Neural progenitor cell (in vitro differentiated cells): Measurements from ENCODE around the gene ZGPAT. TPM values are rescaled to one million over a fixed set of nuclear protein-coding genes. Genes with fewer than 3 reads are reported as not detected.

ENCODE experiments used
- DNase-seq: peaks from one replicate; pipeline ENCODE4 v3.0.0-alpha.2; 2016; ENCODE audit warnings: low spot score
- H2AFZ ChIP-seq: fragments of 200-600 bp; sonication (generic); replicated peaks from 2 replicates; pipeline ENCODE4 v1.6.1; 2016; ENCODE audit warnings: antibody characterized with exemption
- H3F3A ChIP-seq: fragments of 200-600 bp; sonication (generic); 2 replicates; pipeline ENCODE4 v1.6.1; 2016; ENCODE audit warnings: antibody characterized with exemption, low read depth
- H3K27ac ChIP-seq: fragments of 200-600 bp; sonication (generic); 2 replicates; pipeline ENCODE4 v1.5.1; 2016; ENCODE audit warnings: mild to moderate bottlenecking
- H3K27me3 ChIP-seq: fragments of 200-600 bp; sonication (generic); 2 replicates; pipeline ENCODE4 v1.6.1; 2016; ENCODE audit warnings: mild to moderate bottlenecking, moderate library complexity
- H3K36me3 ChIP-seq: fragments of 200-600 bp; sonication (generic); 2 replicates; pipeline ENCODE4 v1.5.1; 2016
- H3K4me1 ChIP-seq: fragments of 200-600 bp; sonication (generic); 2 replicates; pipeline ENCODE4 v1.6.1; 2016; ENCODE audit warnings: mixed run types
- H3K4me2 ChIP-seq: fragments of 200-600 bp; sonication (generic); 2 replicates; pipeline ENCODE4 v1.6.1; 2016
- H3K4me3 ChIP-seq: fragments of 200-600 bp; sonication (generic); 2 replicates; pipeline ENCODE4 v1.5.1; 2016
- H3K79me2 ChIP-seq: fragments of 200-600 bp; sonication (generic); 2 replicates; pipeline ENCODE4 v1.6.1; 2016; ENCODE audit warnings: low read depth
- H3K9ac ChIP-seq: fragments of 200-600 bp; sonication (generic); 2 replicates; pipeline ENCODE4 v1.6.1; 2016
- H3K9me3 ChIP-seq: fragments of 200-600 bp; sonication (generic); 2 replicates; pipeline ENCODE4 v1.5.1; 2016; ENCODE audit warnings: low read depth
- H4K20me1 ChIP-seq: fragments of 200-600 bp; sonication (generic); 2 replicates; pipeline ENCODE4 v1.6.1; 2016; ENCODE audit warnings: low read depth
- H3K27ac Mint-ChIP-seq: 3 replicates; pipeline ENCODE4 v1.8.0; 2021; ENCODE audit warnings: mixed read lengths
- H3K27me3 Mint-ChIP-seq: 2 replicates; pipeline ENCODE4 v1.8.0; 2022; ENCODE audit warnings: low read depth, mild to moderate bottlenecking, inconsistent platforms, moderate library complexity, mixed read lengths; ENCODE audit not compliant: insufficient read depth
- H3K36me3 Mint-ChIP-seq: 3 replicates; pipeline ENCODE4 v1.8.0; 2021; ENCODE audit warnings: mixed read lengths
- H3K4me1 Mint-ChIP-seq: 3 replicates; pipeline ENCODE4 v1.8.0; 2021; ENCODE audit warnings: mixed read lengths
- H3K4me3 Mint-ChIP-seq: 3 replicates; pipeline ENCODE4 v1.8.0; 2021; ENCODE audit warnings: mild to moderate bottlenecking, moderate library complexity, mixed read lengths
- H3K9me3 Mint-ChIP-seq: 3 replicates; pipeline ENCODE4 v1.8.0; 2020; ENCODE audit warnings: mixed read lengths
- CTCF ChIP-seq: fragments of 200-600 bp; sonication (generic); IDR thresholded peaks from 2 replicates; pipeline ENCODE4 v1.5.1; 2017; ENCODE audit warnings: antibody characterized with exemption, mild to moderate bottlenecking
- EZH2 ChIP-seq: fragments of 200-600 bp; sonication (generic); IDR thresholded peaks from 2 replicates; pipeline ENCODE4 v1.6.1; 2017; ENCODE audit warnings: antibody characterized with exemption, mild to moderate bottlenecking, moderate library complexity
- EZH2phosphoT487 ChIP-seq: fragments of 200-600 bp; sonication (generic); IDR thresholded peaks from 2 replicates; pipeline ENCODE4 v1.6.1; 2017; ENCODE audit warnings: antibody characterized with exemption
- total RNA-seq: library from RNA; depleted of rRNA; stranded (reverse); fragments of >200 nt; gene quantifications from 2 replicates; pipeline ENCODE4 v1.2.3, GENCODE V29; 2015; ENCODE audit warnings: low replicate concordance

Gene ZGPAT
- total RNA-seq, 1 donor from 2014 or later: 8.2 TPM

- Mint-ChIP-seq H3K9me3 (no peaks in the 10 kb centered on the region), H3K4me1 (peaks cover 16% of the 10 kb centered on the region), H3K27me3 (peaks cover 4% of the 10 kb centered on the region), H3K36me3 (peaks cover 3% of the 10 kb centered on the region), H3K27ac (no peak overlapping the region), H3K4me3 (no peak overlapping the region)
- DNase-seq: no peak
- Histone ChIP-seq H3K4me3 (no peak overlapping the region), H3K9me3 (no peaks in the 10 kb centered on the region), H3K27ac (no peak overlapping the region), H3K9ac (no peak overlapping the region), H3K79me2 (no peaks in the 10 kb centered on the region), H3K27me3 (no peaks in the 10 kb centered on the region), H3F3A (no peaks in the 10 kb centered on the region), H4K20me1 (no peaks in the 10 kb centered on the region), H2AFZ (no peak overlapping the region), H3K36me3 (no peaks in the 10 kb centered on the region), H3K4me1 (no peaks in the 10 kb centered on the region), H3K4me2 (no peak overlapping the region)
- TF ChIP-seq EZH2: no peak
These were observed 45.5 kb downstream of the ZGPAT start for GRCh38 chr20:63753381-63753780.

- TF ChIP-seq CTCF: no peak
- no peak for TF ChIP-seq EZH2
- TF ChIP-seq EZH2phosphoT487: no peak
- Histone ChIP-seq H3K4me1 (no peaks in the 10 kb centered on the region), H3K27ac (no peak overlapping the region), H4K20me1 (no peaks in the 10 kb centered on the region), H3K9ac (no peak overlapping the region), H3F3A (no peaks in the 10 kb centered on the region), H3K36me3 (no peaks in the 10 kb centered on the region), H3K27me3 (no peaks in the 10 kb centered on the region), H3K4me2 (no peak overlapping the region), H2AFZ (no peak overlapping the region), H3K9me3 (no peaks in the 10 kb centered on the region), H3K4me3 (no peak overlapping the region), H3K79me2 (no peaks in the 10 kb centered on the region)
- Mint-ChIP-seq H3K4me3 (no peak overlapping the region), H3K27ac (no peak overlapping the region), H3K9me3 (no peaks in the 10 kb centered on the region), H3K36me3 (peaks cover 5% of the 10 kb centered on the region), H3K27me3 (peaks cover 2% of the 10 kb centered on the region), H3K4me1 (peaks cover 16% of the 10 kb centered on the region)
- DNase-seq: no peak
These were observed 46.2 kb downstream of the ZGPAT start for GRCh38 chr20:63754008-63754407.

DNA sequence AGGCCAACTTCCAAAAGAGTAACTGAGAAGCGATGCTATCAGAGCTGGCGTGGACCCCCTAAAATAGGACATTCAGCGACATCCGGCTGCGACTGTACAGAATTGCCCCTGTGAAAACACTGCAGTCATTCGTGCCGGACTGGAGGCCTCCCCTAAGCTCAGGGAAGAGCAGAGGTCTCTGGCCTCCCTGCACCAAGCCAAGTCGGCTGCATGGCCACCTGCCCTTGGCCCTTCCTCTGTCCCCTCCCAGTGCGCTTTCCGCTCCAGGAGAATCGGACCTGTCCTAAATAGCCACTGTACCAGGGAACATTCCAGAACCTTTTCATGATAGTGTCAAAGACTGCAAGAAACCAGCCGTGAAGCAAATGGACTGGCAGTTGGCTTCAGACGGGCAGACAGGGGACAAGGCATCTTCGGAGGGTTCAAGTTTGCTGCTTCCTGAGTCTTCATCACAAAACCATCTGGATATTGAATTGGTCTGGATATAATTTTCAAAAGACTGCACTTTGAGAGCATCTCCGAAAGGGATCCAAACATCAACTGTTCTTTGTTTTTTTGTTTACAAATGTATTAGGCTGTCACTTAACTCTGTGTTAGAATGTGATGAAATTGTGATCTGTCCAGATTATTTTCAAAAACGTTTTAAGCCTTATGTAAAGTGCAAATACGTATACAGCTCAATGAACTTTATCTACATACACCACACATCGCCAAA lies 48.3 kb downstream of the ZGPAT start:
- H3F3A ChIP-seq: no peaks in the 10 kb centered on the region
- Mint-ChIP-seq H3K4me3 (no peak overlapping the region), H3K9me3 (peaks cover 2% of the 10 kb centered on the region), H3K36me3 (peaks cover 5% of the 10 kb centered on the region), H3K4me1 (peaks cover 15% of the 10 kb centered on the region), H3K27me3 (peaks cover 2% of the 10 kb centered on the region), H3K27ac (peak overlapping the region; percentile 31)
- H3K9me3 ChIP-seq: no peaks in the 10 kb centered on the region
- no peaks in the 10 kb centered on the region for H3K4me1 ChIP-seq
- no peaks in the 10 kb centered on the region for H3K36me3 ChIP-seq
- H2AFZ ChIP-seq: no peak overlapping the region
- no peak overlapping the region for H3K4me2 ChIP-seq
- H3K4me3 ChIP-seq: no peak overlapping the region
- TF ChIP-seq EZH2phosphoT487 (no peak), CTCF (no peak), EZH2 (no peak)
- no peak overlapping the region for H3K9ac ChIP-seq
- H3K27ac ChIP-seq: no peak overlapping the region
- no peak for DNase-seq
- no peaks in the 10 kb centered on the region for H4K20me1 ChIP-seq
- no peaks in the 10 kb centered on the region for H3K79me2 ChIP-seq
- H3K27me3 ChIP-seq: no peaks in the 10 kb centered on the region

DNA sequence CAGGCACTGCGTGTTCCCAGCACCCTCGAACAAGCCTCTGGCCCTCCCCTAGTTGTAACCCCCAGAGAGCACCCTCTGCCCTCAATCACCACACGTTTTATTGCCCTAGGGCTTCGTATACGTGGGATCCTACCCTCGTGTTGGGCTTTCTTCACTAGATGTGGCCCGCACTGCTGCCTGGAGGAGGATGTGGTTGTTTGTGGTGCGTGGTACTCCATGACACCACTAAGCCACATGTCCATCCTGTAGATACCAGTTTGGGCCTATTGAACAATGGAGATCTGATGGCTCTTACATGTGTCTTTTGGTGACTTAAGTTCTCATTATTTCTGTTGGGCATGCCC lies 48.8 kb downstream of the ZGPAT start:
- Histone ChIP-seq H3K36me3 (no peaks in the 10 kb centered on the region), H4K20me1 (no peaks in the 10 kb centered on the region), H3K9ac (no peak overlapping the region), H3K27me3 (no peaks in the 10 kb centered on the region), H3K9me3 (no peaks in the 10 kb centered on the region), H3F3A (no peaks in the 10 kb centered on the region), H3K4me3 (no peak overlapping the region), H3K4me2 (no peak overlapping the region), H3K79me2 (no peaks in the 10 kb centered on the region), H3K27ac (no peak overlapping the region), H3K4me1 (no peaks in the 10 kb centered on the region), H2AFZ (no peak overlapping the region)
- H3K9me3 Mint-ChIP-seq: peaks cover 2% of the 10 kb centered on the region
- TF ChIP-seq EZH2phosphoT487 (no peak), EZH2 (no peak), CTCF (no peak)
- no peak overlapping the region for H3K27ac Mint-ChIP-seq
- no peak for DNase-seq
- peaks cover 2% of the 10 kb centered on the region for H3K27me3 Mint-ChIP-seq
- peaks cover 13% of the 10 kb centered on the region for H3K4me1 Mint-ChIP-seq
- no peak overlapping the region for H3K4me3 Mint-ChIP-seq
- peaks cover 5% of the 10 kb centered on the region for H3K36me3 Mint-ChIP-seq
